Adrenal gland (tissue), 12 donors: Measurements from ENCODE around the gene PHACTR2. TPM values are rescaled to one million over a fixed set of nuclear protein-coding genes. Genes with fewer than 3 reads are reported as not detected.
A peak's percentile ranks its signal among the peaks of the same experiment; 100 is the strongest.
"Not testable (repeated sequence)": the region's sequence is repeated elsewhere in the genome, so short reads cannot be mapped to it uniquely, and the experiment has no call there.

ENCODE experiments used
- DNase-seq, 7 donors: peaks; one replicate each; pipeline ENCODE4 v3.0.0-alpha.2; 2019 to 2020
- H3K27ac ChIP-seq, 5 donors: fragments of 200-600 bp; sonication (generic) in 4 of 5; 1 replicate in 3 of 5; 2 replicates in 2 of 5; pipeline versions ENCODE4 v1.5.1 to v1.8.0; 2016 to 2020; ENCODE audit warnings: mild to moderate bottlenecking in 1 of 5
- H3K27me3 ChIP-seq: fragments of 200-600 bp; 2 replicates; pipeline ENCODE4 v1.8.0; 2021
- H3K36me3 ChIP-seq, 2 donors: fragments of 200-600 bp; replicated peaks in 1 of 2; 1 replicate in 1 of 2; 2 replicates in 1 of 2; pipeline versions ENCODE4 v1.5.1 to v1.8.0; 2018 to 2022
- H3K4me1 ChIP-seq, 2 donors: fragments of 200-600 bp; replicated peaks in 1 of 2; 1 replicate in 1 of 2; 2 replicates in 1 of 2; pipeline versions ENCODE4 v1.5.1 to v1.8.0; 2018 to 2021
- H3K4me3 ChIP-seq, 4 donors: fragments of 200-600 bp; sonication (generic) in 3 of 4; one replicate each; pipeline ENCODE4 v1.5.1; 2016 to 2018
- H3K9me3 ChIP-seq, 3 donors: fragments of 200-600 bp; sonication (generic) in 1 of 3; replicated peaks in 1 of 3; 1 replicate in 2 of 3; 2 replicates in 1 of 3; pipeline versions ENCODE4 v1.5.1 to v1.8.0; 2016 to 2021
- CTCF ChIP-seq, 6 experiments: fragments of 450-650 bp in 4 of 6; fragments of 200-600 bp in 2 of 6; sonication (generic) in 1 of 6; IDR thresholded peaks; 1 replicate in 5 of 6; 2 replicates in 1 of 6; pipeline versions ENCODE4 v1.5.1 to v1.8.0; 2016 to 2021; ENCODE audit warnings: antibody characterized with exemption in 6 of 6, mild to moderate bottlenecking in 2 of 6, moderate library complexity in 1 of 6
- POLR2A ChIP-seq, 2 donors: fragments of 450-650 bp; IDR thresholded peaks; one replicate each; pipeline ENCODE4 v1.6.1; 2017; ENCODE audit warnings: antibody characterized with exemption in 2 of 2, mild to moderate bottlenecking in 2 of 2, moderate library complexity in 1 of 2
- WGBS, 4 donors: extraction: QIAGEN DNeasy Blood & Tissue Kit in 2 of 4; methylation state at CpG; one replicate each; pipeline versions ENCODE4 v1.1.5 to v1.1.7; 2013 to 2017; 5-methylcytosine and 5-hydroxymethylcytosine counted together
- intact Hi-C, 2 donors: fragments of 100-400 bp; cut with DNase I; formaldehyde crosslinking; loops; one replicate each; pipeline versions ENCODE4 v1.14.1 to v1.15.0; 2022 to 2023
- polyA plus RNA-seq, 3 donors: library from polyadenylated mRNA; stranded (reverse); fragments of 200-250 nt in 2 of 3; fragments of 350-450 nt in 1 of 3; fragmentation: Illumina TruSeq in 1 of 3; extraction: RNeasy Lipid Tissue Mini Kit (QIAGEN cat#74804) in 1 of 3; gene quantifications; one replicate each; pipeline ENCODE4 v1.2.3, GENCODE V29; 2013 to 2014
- total RNA-seq, 9 donors: library from RNA; depleted of rRNA in 4 of 9; stranded (reverse); fragments of >200 nt in 4 of 9; fragments of 120-200 nt in 1 of 9; fragmentation: NEBNext Ultra II Directional in 1 of 9; extraction: Animal tissue kit (Norgen Biotek cat#: 25700) in 1 of 9; gene quantifications; one replicate each; pipeline versions ENCODE4 v1.1.0 to v1.2.4, GENCODE V29; 2013 to 2023
- donor health status: healthy with polysubstance abuse.
- donor health status: Bipolar disorder and iron deficiency.
- donor health status: DM: yes; HTN: yes; CAD: no.
- donor health status: DM: no; HTN: no; CAD: no.
- donor health status: DM: no; HTN: no; CAD: no.
- donor health status: DM: yes; HTN: yes; CAD: no.

The PHACTR2 gene
- total and polyA plus RNA-seq, 12 donors, result 12.1 to 315 (median 227) TPM

- Histone ChIP-seq H3K9me3 (no peaks in the 10 kb centered on the region), H3K27me3 (no peaks in the 10 kb centered on the region), H3K4me3 (no peak overlapping the region), H3K4me1 (peaks cover 14 to 22% of the 10 kb centered on the region in 2 donors), H3K27ac (peak overlapping the region in 2 of 5 donors; percentile 9 to 23), H3K36me3 (peaks cover 0 to 28% of the 10 kb centered on the region in 2 donors)
- no peak for TF ChIP-seq POLR2A (IDR thresholded peaks at IDR 0.05)
- no peak for TF ChIP-seq CTCF (IDR thresholded peaks at IDR 0.05)
- 46 to 60% (median 56%) methylated on average over 2 of the region's 2 CpGs for WGBS, 4 donors
- intact Hi-C loops, result loop anchor here in 1 of 2 donors (10.0 kb wide), 1 partner anchor 46 kb away; no protein-coding TSS in a partner anchor
- DNase-seq, result no peak
Observed at GRCh38 chr6:143778926-143779325, 101.2 kb downstream of the PHACTR2 start.

GRCh38 chr6:143782481-143782880 lies 104.7 kb downstream of the PHACTR2 start:
- Histone ChIP-seq H3K36me3 (peaks cover 0 to 25% of the 10 kb centered on the region in 2 donors), H3K4me3 (no peak overlapping the region), H3K9me3 (no peaks in the 10 kb centered on the region), H3K27ac (no peak overlapping the region), H3K4me1 (peaks cover 0 to 4% of the 10 kb centered on the region in 2 donors), H3K27me3 (no peaks in the 10 kb centered on the region)
- DNase-seq, result no peak
- intact Hi-C loops, result no loop called here
- no peak for TF ChIP-seq POLR2A (IDR thresholded peaks at IDR 0.05)
- no peak for TF ChIP-seq CTCF (IDR thresholded peaks at IDR 0.05)
- 76 to 82% (median 80%) methylated on average over 5 of the region's 5 CpGs for WGBS, 4 donors

GRCh38 chr6:143783077-143783476 lies 105.3 kb downstream of the PHACTR2 start:
- TF ChIP-seq POLR2A (IDR thresholded peaks at IDR 0.05) (no peak), CTCF (IDR thresholded peaks at IDR 0.05) (no peak)
- Histone ChIP-seq H3K4me3 (no peak overlapping the region), H3K27ac (no peak overlapping the region), H3K36me3 (peaks cover 0 to 25% of the 10 kb centered on the region in 2 donors), H3K27me3 (no peaks in the 10 kb centered on the region), H3K4me1 (peaks cover 0 to 4% of the 10 kb centered on the region in 2 donors), H3K9me3 (no peaks in the 10 kb centered on the region)
- WGBS, 4 donors, result 82 to 89% (median 83%) methylated on average over 3 of the region's 3 CpGs
- no peak for DNase-seq
- intact Hi-C loops, result no loop called here

DNA sequence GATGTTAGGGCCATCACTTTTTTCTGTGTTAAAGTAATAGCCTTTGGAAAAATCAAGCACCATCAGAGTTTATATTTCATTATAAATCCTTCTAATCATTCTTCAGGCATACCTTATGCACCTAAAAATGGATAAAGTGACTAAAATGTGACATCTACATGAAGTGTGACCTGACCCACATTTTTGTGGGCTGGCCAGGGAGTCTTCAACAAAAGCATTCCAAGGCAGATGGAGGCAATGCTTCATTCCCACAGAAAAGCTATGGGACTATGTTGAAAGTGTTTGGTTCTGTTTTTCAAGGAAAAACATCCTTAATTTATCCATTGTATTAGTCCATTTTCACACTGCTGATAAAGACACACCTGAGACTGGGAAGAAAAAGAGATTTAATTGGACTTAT lies 106.6 kb downstream of the PHACTR2 start:
- intact Hi-C loops, result no loop called here
- Histone ChIP-seq H3K4me1 (peaks cover 0 to 4% of the 10 kb centered on the region in 2 donors), H3K4me3 (no peak overlapping the region), H3K9me3 (no peaks in the 10 kb centered on the region), H3K27ac (no peak overlapping the region), H3K36me3 (peaks cover 0 to 33% of the 10 kb centered on the region in 2 donors), H3K27me3 (no peaks in the 10 kb centered on the region)
- TF ChIP-seq POLR2A (IDR thresholded peaks at IDR 0.05), result no peak
- no peak for TF ChIP-seq CTCF (IDR thresholded peaks at IDR 0.05)
- DNase-seq, result no peak

- intact Hi-C loops, H3K9me3 ChIP-seq, H3K27me3 ChIP-seq, H3K4me3 ChIP-seq, H3K27ac ChIP-seq, H3K4me1 ChIP-seq, DNase-seq: not testable (repeated sequence)
- H3K36me3 ChIP-seq, result peaks cover 0 to 33% of the 10 kb centered on the region in 2 donors
Observed at GRCh38 chr6:143786371-143786770, 108.6 kb downstream of the PHACTR2 start.
